Panc1 (cell line): ENCODE measurements around the gene TMPRSS6.

Experiments used
- TF ChIP-seq, protein P1 (sequence below): fragments of 450-650 bp; IDR thresholded peaks from 2 replicates; pipeline ENCODE4 v1.5.1; 2017; ENCODE audit warnings: mild to moderate bottlenecking
- TF ChIP-seq, protein P2 (sequence below), 2 experiments: IDR thresholded peaks; 2 replicates each; pipeline ENCODE4 v1.6.1; 2011 to 2012; ENCODE audit warnings: low read depth in 2 of 2, control low read depth in 1 of 2, low read length in 1 of 2, mild to moderate bottlenecking in 1 of 2, moderate library complexity in 1 of 2; ENCODE audit not compliant: insufficient read depth in 1 of 2

DNA sequence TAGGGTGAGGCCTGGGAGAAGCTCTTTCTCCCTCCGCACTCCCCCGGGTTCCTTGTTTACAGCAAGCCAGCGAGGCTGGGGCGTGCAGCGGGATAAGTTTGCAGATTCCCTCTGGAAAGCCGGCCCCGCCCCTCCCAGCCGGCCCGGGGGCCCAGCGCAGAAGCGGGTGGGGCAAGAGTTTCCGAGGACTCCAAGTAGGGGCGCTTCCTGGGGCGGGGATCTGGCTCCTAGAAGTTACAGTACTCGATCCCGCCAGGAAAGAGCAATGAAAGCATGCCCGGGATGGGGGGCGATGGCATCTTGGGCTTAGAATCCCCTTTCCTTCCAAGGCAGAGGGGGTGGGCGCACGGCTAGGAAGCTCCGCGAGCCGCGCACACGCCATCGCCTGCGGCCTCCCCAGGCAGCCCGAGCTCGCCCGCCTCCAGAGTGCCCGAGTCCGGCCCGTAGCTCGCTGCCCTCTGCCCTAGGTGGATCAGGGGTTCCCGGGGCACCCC lies 90.7 kb downstream of the TMPRSS6 start:
- TF ChIP-seq, protein P1, sequence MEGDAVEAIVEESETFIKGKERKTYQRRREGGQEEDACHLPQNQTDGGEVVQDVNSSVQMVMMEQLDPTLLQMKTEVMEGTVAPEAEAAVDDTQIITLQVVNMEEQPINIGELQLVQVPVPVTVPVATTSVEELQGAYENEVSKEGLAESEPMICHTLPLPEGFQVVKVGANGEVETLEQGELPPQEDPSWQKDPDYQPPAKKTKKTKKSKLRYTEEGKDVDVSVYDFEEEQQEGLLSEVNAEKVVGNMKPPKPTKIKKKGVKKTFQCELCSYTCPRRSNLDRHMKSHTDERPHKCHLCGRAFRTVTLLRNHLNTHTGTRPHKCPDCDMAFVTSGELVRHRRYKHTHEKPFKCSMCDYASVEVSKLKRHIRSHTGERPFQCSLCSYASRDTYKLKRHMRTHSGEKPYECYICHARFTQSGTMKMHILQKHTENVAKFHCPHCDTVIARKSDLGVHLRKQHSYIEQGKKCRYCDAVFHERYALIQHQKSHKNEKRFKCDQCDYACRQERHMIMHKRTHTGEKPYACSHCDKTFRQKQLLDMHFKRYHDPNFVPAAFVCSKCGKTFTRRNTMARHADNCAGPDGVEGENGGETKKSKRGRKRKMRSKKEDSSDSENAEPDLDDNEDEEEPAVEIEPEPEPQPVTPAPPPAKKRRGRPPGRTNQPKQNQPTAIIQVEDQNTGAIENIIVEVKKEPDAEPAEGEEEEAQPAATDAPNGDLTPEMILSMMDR, result no peak
- TF ChIP-seq, protein P2, sequence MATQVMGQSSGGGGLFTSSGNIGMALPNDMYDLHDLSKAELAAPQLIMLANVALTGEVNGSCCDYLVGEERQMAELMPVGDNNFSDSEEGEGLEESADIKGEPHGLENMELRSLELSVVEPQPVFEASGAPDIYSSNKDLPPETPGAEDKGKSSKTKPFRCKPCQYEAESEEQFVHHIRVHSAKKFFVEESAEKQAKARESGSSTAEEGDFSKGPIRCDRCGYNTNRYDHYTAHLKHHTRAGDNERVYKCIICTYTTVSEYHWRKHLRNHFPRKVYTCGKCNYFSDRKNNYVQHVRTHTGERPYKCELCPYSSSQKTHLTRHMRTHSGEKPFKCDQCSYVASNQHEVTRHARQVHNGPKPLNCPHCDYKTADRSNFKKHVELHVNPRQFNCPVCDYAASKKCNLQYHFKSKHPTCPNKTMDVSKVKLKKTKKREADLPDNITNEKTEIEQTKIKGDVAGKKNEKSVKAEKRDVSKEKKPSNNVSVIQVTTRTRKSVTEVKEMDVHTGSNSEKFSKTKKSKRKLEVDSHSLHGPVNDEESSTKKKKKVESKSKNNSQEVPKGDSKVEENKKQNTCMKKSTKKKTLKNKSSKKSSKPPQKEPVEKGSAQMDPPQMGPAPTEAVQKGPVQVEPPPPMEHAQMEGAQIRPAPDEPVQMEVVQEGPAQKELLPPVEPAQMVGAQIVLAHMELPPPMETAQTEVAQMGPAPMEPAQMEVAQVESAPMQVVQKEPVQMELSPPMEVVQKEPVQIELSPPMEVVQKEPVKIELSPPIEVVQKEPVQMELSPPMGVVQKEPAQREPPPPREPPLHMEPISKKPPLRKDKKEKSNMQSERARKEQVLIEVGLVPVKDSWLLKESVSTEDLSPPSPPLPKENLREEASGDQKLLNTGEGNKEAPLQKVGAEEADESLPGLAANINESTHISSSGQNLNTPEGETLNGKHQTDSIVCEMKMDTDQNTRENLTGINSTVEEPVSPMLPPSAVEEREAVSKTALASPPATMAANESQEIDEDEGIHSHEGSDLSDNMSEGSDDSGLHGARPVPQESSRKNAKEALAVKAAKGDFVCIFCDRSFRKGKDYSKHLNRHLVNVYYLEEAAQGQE (IDR thresholded peaks at IDR 0.05; ENCODE audit: insufficient read depth in 1 of 2, low read depth in 2 of 2, low read length in 1 of 2), result no peak
